PC-3 (cell line): ENCODE measurements around the gene SOCS2.

Experiments
- EZH2 ChIP-seq: fragments of 300-600 bp; sonication (generic); IDR thresholded peaks from one replicate; pipeline ENCODE4 v1.6.1; 2017; ENCODE audit warnings: antibody characterized with exemption, mild to moderate bottlenecking, low read length; ENCODE audit not compliant: unreplicated experiment
- EZH2phosphoT487 ChIP-seq: fragments of 300-600 bp; sonication (generic); IDR thresholded peaks from 2 replicates; pipeline ENCODE4 v1.6.1; 2018; ENCODE audit warnings: mild to moderate bottlenecking, antibody characterized with exemption, low read length, borderline replicate concordance
- TF ChIP-seq, protein P1 (sequence below): fragments of 300-600 bp; sonication (generic); conservative IDR thresholded peaks from 2 replicates; pipeline ENCODE4 v1.5.1; 2017; ENCODE audit warnings: antibody characterized with exemption, low read depth, mild to moderate bottlenecking, low read length

GRCh38 chr12:93599192-93599591, 26.7 kb downstream of the SOCS2 start:
- TF ChIP-seq, protein P1, sequence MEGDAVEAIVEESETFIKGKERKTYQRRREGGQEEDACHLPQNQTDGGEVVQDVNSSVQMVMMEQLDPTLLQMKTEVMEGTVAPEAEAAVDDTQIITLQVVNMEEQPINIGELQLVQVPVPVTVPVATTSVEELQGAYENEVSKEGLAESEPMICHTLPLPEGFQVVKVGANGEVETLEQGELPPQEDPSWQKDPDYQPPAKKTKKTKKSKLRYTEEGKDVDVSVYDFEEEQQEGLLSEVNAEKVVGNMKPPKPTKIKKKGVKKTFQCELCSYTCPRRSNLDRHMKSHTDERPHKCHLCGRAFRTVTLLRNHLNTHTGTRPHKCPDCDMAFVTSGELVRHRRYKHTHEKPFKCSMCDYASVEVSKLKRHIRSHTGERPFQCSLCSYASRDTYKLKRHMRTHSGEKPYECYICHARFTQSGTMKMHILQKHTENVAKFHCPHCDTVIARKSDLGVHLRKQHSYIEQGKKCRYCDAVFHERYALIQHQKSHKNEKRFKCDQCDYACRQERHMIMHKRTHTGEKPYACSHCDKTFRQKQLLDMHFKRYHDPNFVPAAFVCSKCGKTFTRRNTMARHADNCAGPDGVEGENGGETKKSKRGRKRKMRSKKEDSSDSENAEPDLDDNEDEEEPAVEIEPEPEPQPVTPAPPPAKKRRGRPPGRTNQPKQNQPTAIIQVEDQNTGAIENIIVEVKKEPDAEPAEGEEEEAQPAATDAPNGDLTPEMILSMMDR, result no peak
- TF ChIP-seq EZH2phosphoT487 (no peak), EZH2 (no peak)
